Heart right ventricle (tissue), 16 donors: ENCODE measurements around the gene UPF2. TPM values are rescaled to one million over a fixed set of nuclear protein-coding genes. Genes with fewer than 3 reads are reported as not detected.

ENCODE experiments used
- ATAC-seq, 8 donors: fragments of 200-7000 bp; cut with Tn5 transposase; one replicate each; pipeline ENCODE4 v1.9.1; 2020; ENCODE audit warnings: mild to moderate bottlenecking in 8 of 8, moderate library complexity in 8 of 8, moderate number of reproducible peaks in 1 of 8
- DNase-seq, 2 donors: peaks; one replicate each; pipeline ENCODE4 v3.0.0-alpha.2; 2020
- H3K27ac ChIP-seq, 10 donors: fragments of 200-600 bp; sonication (generic) in 2 of 10; one replicate each; pipeline versions ENCODE4 v1.5.0 to v1.8.0; 2020 to 2022; ENCODE audit warnings: mild to moderate bottlenecking in 3 of 10
- H3K27me3 ChIP-seq, 7 donors: fragments of 200-600 bp; one replicate each; pipeline ENCODE4 v1.8.0; 2021 to 2022; ENCODE audit warnings: mild to moderate bottlenecking in 2 of 7
- H3K36me3 ChIP-seq, 9 donors: fragments of 200-600 bp; sonication (generic) in 1 of 9; one replicate each; pipeline versions ENCODE4 v1.5.0 to v1.8.0; 2020 to 2022; ENCODE audit warnings: mild to moderate bottlenecking in 2 of 9
- H3K4me1 ChIP-seq, 9 donors: fragments of 200-600 bp; sonication (generic) in 1 of 9; one replicate each; pipeline versions ENCODE4 v1.5.0 to v1.8.0; 2020 to 2022; ENCODE audit warnings: mild to moderate bottlenecking in 4 of 9
- H3K4me3 ChIP-seq, 10 donors: fragments of 200-600 bp; sonication (generic) in 2 of 10; one replicate each; pipeline versions ENCODE4 v1.5.0 to v1.8.0; 2020 to 2022; ENCODE audit warnings: mild to moderate bottlenecking in 7 of 10, moderate library complexity in 2 of 10
- H3K9me3 ChIP-seq, 11 donors: fragments of 200-600 bp in 10 of 11; sonication (generic) in 2 of 11; one replicate each; pipeline versions ENCODE4 v1.5.0 to v1.8.0; 2013 to 2022; ENCODE audit warnings: mild to moderate bottlenecking in 2 of 11, control low read depth in 1 of 11, moderate library complexity in 1 of 11
- CTCF ChIP-seq, 9 donors: fragments of 200-600 bp; sonication (generic) in 2 of 9; IDR thresholded peaks; one replicate each; pipeline versions ENCODE4 v1.5.0 to v1.8.0; 2021 to 2022; ENCODE audit warnings: antibody characterized with exemption in 9 of 9, mild to moderate bottlenecking in 5 of 9, moderate library complexity in 1 of 9
- WGBS, 2 donors: extraction: QIAGEN DNeasy Blood & Tissue Kit; methylation state at CpG; one replicate each; pipeline ENCODE4 v1.1.7; 2013; ENCODE audit warnings: inconsistent platforms in 1 of 2; 5-methylcytosine and 5-hydroxymethylcytosine counted together
- intact Hi-C, 10 donors: fragments of 100-400 bp; cut with DNase I; formaldehyde crosslinking; loops; one replicate each; pipeline versions ENCODE4 v1.11.1 to v1.14.2; 2022
- polyA plus RNA-seq, 2 donors: library from polyadenylated mRNA; stranded (reverse); fragments of 200-250 nt; gene quantifications; one replicate each; pipeline ENCODE4 v1.2.3, GENCODE V29; 2013
- total RNA-seq, 10 donors: library from RNA; stranded (reverse); fragmentation: NEBNext Ultra II Directional in 3 of 10; extraction: Animal tissue kit (Norgen Biotek cat#: 25700) in 3 of 10; gene quantifications; one replicate each; pipeline versions ENCODE4 v1.2.1 to v1.2.4, GENCODE V29; 2021 to 2023
- donor health status: Arrhythmogenic right ventricular cardiomyopathy.
- donor health status: ischemic (EF 13 %, LVEDD 7.1; RV severe dilation, severe dysfunction).
- donor health status: healthy with polysubstance abuse.
- donor health status: DM: no; HTN: yes; CAD: no.
- donor health status: DM: no; HTN: no; CAD: no.
- donor health status: ischemic (EF 25% LVEDD 6.9; RV normal size, moderate dysfunction).
- donor health status: ischemic (EF 25% LVEDD 5.7; RV mildly dilated, moderate dysfunction).
- donor health status: healthy.
- donor health status: DM: yes; HTN: yes; CAD: no.
- donor health status: Ischemic cardiomyopathy.
- donor health status: ischemic (EF 35%, LVEDD 5.7; RV mildly dilated, moderate dysfunction).
- donor health status: nonischemic (EF 11% LVEDD 7.7; RV severe dilation, severe dysfunction).
- donor health status: DM: yes; HTN: yes; CAD: no.
- donor health status: PGD.
- donor health status: ischemic (EF 29% LVEDD 5.4; RV normal size, mild dysfunction).
- donor health status: nonischemic (EF 23%, LVEDD 6.1; RV moderate dilation, normal function).

The UPF2 gene
- total and polyA plus RNA-seq, 12 donors: 7.9 to 20.2 (median 15.3) TPM

GRCh38 chr10:11907914-11908313, 134.7 kb downstream of the UPF2 start:
- Histone ChIP-seq H3K9me3 (no peaks in the 10 kb centered on the region), H3K27ac (no peak overlapping the region), H3K4me3 (no peak overlapping the region), H3K27me3 (peaks cover 0 to 3% (median 0%) of the 10 kb centered on the region in 7 donors), H3K36me3 (no peaks in the 10 kb centered on the region), H3K4me1 (no peaks in the 10 kb centered on the region)
- 92 to 95% methylated on average over 18 of the region's 18 CpGs for WGBS, 2 donors
- no peak for TF ChIP-seq CTCF (IDR thresholded peaks at IDR 0.05)
- ATAC-seq (no peak), DNase-seq (no peak)
- intact Hi-C loops: loop anchor here in 2 of 10 donors (2.0 to 10.0 kb wide), 2 partner anchors 51 to 63 kb away; no protein-coding TSS in a partner anchor

GRCh38 chr10:11906714-11907113, 135.9 kb downstream of the UPF2 start:
- intact Hi-C loops: loop anchor here in 1 of 10 donors (10.0 kb wide), 1 partner anchor 62 kb away; no protein-coding TSS in a partner anchor
- Histone ChIP-seq H3K27ac (no peak overlapping the region), H3K9me3 (no peaks in the 10 kb centered on the region), H3K4me3 (no peak overlapping the region), H3K4me1 (no peaks in the 10 kb centered on the region), H3K27me3 (peaks cover 0 to 11% (median 0%) of the 10 kb centered on the region in 7 donors), H3K36me3 (no peaks in the 10 kb centered on the region)
- WGBS, 2 donors: 67 to 68% methylated on average over 8 of the region's 8 CpGs
- DNase-seq: no peak
- TF ChIP-seq CTCF (IDR thresholded peaks at IDR 0.05): no peak
- ATAC-seq: no peak

- Histone ChIP-seq H3K27ac (no peak overlapping the region), H3K27me3 (peaks cover 0 to 25% (median 5%) of the 10 kb centered on the region in 7 donors), H3K36me3 (no peaks in the 10 kb centered on the region), H3K4me1 (no peaks in the 10 kb centered on the region), H3K9me3 (no peaks in the 10 kb centered on the region), H3K4me3 (no peak overlapping the region)
- intact Hi-C loops: loop anchor here in 1 of 10 donors (10.0 kb wide), 1 partner anchor 58 kb away; no protein-coding TSS in a partner anchor
- TF ChIP-seq CTCF (IDR thresholded peaks at IDR 0.05): no peak
- ATAC-seq (no peak), DNase-seq (no peak)
- 92 to 94% methylated on average over 7 of the region's 7 CpGs for WGBS, 2 donors
These were observed 140.0 kb downstream of the UPF2 start for GRCh38 chr10:11902646-11903045.

- peaks cover 0 to 25% (median 5%) of the 10 kb centered on the region in 7 donors for H3K27me3 ChIP-seq
- intact Hi-C loops: loop anchor here in 1 of 10 donors (10.0 kb wide), 1 partner anchor 57 kb away; no protein-coding TSS in a partner anchor
- no peak overlapping the region for H3K27ac ChIP-seq
- no peaks in the 10 kb centered on the region for H3K36me3 ChIP-seq
- H3K9me3 ChIP-seq: no peaks in the 10 kb centered on the region
- DNase-seq: no peak
- no peaks in the 10 kb centered on the region for H3K4me1 ChIP-seq
- ATAC-seq: peak in 6 of 8 donors; percentile 26 to 72 (median 52)
- no peak for TF ChIP-seq CTCF (IDR thresholded peaks at IDR 0.05)
- peak overlapping the region in 2 of 10 donors; percentile 1 to 4 for H3K4me3 ChIP-seq
- WGBS, 2 donors: 36 to 38% methylated on average over 23 of the region's 23 CpGs
These were observed 140.7 kb downstream of the UPF2 start for GRCh38 chr10:11901833-11902475.
